ENCODE results near the gene CCDC171.
"Not testable (repeated sequence)": the region's sequence is repeated elsewhere in the genome, so short reads cannot be mapped to it uniquely, and the experiment has no call there.

Gene CCDC171

DNA sequence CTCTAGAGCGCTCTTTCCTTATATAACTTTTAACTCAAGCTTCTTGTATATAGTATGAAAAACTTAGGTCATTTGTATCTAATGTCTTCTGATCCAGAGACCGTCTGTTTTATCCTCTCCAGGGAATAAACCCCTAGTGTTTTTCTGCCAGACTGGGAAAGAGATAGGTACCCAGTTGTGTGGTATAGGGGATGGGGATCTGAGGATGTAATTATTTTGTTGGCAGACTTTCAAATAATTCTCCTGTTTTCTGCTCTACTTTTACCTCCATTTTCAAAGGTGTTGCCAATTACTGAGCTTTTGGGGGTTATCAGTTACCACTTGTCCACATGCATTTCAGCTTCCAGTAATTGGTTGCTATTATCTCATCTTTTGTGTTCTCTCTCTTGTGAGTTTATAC lies 17.9 kb downstream of the CCDC171 start:
- no peak for DNase-seq

DNA sequence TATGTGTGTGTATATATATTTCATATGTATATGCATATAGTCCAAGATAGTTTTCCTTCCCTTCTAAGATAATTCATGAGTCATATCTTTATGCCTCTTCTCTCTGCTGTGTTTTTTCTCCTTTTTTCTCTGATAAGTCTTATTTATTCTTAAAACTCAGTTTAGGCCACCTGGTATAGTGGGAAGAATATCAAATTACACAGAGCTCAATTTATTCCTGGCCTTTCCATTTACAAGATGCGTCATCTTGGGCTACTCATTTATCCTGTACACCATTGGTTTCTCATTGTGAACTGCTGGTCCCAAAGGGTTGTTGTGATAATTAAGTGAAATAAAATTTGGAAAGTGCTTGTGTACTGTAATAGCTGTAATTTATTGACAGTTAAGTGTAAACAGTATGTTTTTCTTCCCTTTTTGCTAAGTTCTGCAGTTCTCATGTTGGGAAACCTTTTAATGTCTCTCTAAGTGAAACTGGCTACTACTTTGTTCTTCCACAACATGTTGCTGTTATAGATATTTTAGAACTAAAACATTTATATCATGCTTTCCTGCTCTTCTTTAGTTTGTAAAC lies 19.4 kb downstream of the CCDC171 start:
- no peak for DNase-seq

GRCh38 chr9:15576350-15577050 lies 23.7 kb downstream of the CCDC171 start:
- no peak for DNase-seq

DNA sequence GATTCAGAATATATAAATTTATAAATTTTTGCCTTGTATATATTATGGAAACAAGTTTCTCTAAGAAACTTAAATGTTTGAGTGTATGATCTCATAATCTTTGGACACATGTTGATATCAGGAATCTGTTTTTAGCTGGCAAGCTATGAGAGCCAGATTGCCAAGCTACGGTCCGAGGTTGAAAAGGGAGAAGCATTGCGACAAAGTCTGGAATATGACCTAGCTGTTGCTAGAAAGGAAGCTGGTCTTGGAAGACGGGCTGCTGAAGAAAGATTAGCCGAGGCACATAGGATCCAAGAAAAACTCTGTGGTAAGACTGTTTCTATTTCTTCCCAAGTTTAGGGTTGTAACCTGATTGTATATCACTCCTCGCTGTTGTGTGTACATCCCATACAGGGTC lies 25.9 kb downstream of the CCDC171 start:
- no peak for DNase-seq

GRCh38 chr9:15584379-15584778 lies 31.5 kb downstream of the CCDC171 start:
- no peak for DNase-seq

DNA sequence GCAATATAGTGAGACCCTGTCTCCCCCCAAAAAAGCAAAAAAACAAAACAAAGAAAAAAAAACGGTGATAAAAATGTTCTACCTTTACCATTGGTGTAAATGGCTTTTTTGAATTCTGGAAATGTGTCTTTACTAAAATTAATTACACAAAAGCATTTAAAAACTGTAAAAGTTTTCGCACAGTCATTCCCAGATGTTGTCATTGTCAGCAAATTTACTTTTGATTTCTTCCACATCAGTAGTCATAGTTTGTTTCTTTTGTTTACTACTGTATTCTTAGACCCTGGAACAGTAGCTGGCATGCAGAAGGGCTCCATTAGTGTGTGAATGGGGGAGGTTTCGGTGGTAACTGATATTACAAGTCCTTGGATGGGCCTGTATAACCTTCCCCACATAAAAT lies 39.5 kb downstream of the CCDC171 start:
- no peak for DNase-seq

GRCh38 chr9:15592940-15593339 lies 40.1 kb downstream of the CCDC171 start:
- not testable (repeated sequence) for DNase-seq

- DNase-seq: not testable (repeated sequence)
These were observed 48.0 kb downstream of the CCDC171 start for GRCh38 chr9:15600666-15601330.

DNA sequence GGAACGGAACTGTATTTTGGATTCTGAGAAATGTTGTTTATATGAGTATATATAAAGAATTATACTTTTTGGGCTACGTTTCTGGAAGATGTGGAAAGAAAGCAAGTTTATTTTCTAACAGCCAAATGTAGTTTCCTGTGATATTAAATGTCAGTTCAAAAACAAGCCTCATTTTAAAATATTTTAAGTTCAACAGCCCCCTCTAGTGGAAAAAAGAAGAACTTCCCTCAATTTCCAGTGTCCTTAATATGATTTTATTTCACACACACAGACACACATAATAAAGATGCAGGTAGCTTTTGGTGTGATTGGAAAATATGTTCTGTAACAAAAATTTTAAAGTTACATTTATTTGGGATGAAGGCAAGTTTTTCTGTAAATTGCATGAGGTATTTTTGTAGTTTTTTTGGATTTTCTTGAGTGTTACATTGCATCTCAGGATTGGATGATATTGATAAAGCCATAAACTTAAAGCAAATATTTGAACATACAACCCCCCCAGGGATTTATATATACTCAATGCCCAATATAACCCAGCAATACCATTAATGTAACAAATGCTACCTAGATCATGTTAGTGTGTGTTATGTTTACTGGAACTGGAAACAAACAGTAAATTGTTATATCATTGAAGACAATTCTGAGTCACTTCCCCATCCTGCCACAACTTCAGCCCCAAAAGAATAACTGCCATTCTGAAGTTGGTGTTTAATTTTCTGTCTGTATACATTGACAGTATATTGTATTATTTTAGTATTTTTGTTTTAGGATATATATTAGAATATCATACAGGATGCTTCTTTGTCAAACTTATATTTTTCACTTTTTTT lies 54.0 kb downstream of the CCDC171 start:
- DNase-seq: no peak

DNA sequence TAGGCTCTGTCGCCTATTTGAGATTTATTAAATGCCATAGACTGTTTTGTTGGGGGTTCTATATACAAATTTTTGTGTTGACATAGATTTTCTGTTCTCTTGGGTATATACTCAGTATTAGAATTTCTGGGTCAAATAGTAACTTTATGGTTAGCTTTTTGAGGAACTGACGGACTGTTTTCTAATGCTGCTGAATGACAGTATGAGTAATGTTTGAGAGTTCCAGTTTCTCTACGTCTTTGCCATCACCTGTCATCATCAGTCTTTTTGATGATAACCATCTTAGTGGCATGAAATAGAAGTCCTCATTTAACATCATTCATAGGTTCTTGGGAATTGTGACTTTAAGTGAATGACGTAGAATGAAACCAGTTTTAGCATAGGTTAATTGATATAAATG lies 60.1 kb downstream of the CCDC171 start:
- no peak for DNase-seq

DNA sequence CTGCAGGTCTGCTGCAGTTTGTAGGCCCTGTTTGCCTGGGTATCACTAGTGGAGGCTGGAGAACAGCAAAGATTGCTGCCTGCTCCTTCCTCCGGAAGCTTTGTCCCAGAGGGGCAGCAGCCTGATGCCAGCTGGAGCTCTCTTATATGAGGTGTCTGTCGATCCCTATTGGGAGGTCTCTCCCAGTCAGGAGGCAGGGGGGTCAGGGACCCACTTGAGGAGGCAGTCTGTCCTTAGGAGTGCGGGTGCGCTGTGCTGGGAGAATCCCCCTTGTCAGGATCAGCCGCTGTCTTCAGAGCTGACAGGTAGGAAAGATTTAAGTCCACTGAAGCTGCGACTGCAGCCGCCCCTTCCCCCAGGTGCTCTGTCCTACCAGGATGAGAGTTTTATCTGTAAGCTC lies 64.9 kb downstream of the CCDC171 start:
- no peak for DNase-seq

DNA sequence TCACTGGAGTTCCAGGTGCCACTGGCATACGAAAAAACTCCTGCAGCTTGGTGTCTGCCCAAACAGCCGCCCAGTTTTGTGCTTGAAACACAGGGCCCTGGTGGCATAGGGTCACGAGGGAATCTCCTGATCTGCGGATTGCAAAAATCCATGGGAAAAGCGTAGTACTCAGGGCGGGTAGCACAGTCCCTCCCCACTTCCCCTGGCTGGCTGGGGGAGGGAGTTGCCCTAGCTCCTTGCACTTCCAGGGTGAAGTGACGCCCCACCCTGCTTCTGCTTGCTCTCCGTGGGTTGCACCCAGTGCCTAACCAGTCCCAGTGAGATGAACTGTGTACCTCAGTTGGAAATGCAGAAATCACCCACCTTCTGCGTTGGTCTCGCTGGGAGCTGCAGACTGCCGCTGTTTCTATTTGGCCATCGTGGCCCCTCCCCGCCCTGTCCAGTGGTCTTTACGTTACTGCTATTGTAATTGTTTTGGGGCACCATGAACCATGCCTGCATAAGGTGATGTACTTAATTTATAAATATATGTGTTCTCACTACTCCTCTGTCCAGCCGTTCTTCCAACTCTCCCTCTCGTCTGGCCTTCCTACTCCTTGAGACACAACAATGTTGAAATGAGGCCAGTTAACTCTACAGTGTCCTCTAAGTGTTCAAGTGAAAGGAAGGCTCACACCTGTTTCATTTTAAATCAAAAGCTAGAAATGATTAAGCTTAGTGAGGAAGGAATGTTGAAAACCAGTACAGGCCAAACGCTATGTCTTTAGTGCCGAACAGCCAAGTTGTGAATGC lies 65.9 kb downstream of the CCDC171 start:
- no peak for DNase-seq

DNA sequence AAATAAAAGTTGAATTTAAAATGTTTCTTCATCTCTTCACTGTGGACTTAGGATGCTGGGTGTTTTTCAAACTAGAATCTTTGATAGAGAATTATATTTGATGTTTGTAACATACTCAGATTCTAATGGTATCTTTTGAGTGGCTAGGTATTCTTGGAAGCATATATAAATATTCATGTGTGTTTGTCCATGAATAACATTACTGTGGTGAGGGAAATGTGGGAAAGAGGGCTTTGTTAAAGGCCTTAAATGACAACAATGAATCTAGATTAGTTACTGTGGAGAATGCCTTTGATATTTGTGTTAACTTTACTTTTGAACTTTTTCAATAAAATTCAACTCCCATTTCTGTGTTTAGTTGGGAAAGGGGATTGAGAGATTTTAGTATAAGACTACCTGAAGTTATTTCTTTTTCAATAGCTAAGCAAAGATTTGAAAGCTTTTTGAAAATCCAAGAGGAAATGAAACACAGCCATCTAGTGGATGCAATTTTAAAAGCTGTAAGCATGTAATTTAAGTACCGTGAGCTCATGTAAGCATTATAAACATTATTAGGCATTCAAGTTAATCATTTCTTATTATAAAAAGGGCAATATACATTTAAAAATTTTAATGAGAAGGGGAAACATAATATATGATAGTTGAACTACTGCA lies 69.6 kb downstream of the CCDC171 start:
- no peak for DNase-seq

DNA sequence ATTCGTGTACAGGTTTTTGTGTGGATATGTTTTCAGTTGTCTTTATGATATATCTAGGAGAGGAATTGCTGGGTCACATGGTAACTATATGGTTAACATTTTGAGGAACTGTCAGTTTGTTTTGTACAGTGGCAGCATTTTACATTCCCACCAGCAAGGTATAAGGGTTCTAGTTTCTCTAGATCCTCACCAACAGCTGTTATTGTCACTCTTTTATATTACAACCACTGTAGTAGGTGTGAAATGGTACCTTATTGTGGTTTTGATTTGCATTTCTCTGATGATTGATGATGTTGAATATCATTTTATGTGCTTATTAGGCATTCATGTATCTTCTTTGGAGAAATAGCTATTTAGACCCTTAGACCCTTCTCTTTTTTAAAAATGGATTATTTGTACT lies 82.9 kb downstream of the CCDC171 start:
- DNase-seq: no peak

DNA sequence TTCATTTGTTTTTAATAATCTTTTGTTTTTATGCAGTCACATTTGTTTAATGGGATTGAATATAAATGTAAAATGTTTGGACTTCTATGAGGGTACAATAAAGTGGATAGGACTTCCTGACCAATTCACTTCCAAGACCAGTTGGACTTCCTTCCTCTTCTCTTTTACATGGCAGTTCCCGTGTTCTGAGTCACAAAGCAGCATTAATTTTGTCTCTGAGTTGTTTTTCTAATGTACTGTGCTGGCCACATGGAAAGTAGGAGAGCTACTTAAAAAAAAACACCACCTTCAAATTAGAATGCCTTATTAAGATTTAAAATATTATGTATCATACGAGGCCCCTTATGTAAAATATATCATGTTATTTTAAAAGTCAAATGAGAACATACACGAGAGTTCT lies 87.3 kb downstream of the CCDC171 start:
- DNase-seq: no peak

DNA sequence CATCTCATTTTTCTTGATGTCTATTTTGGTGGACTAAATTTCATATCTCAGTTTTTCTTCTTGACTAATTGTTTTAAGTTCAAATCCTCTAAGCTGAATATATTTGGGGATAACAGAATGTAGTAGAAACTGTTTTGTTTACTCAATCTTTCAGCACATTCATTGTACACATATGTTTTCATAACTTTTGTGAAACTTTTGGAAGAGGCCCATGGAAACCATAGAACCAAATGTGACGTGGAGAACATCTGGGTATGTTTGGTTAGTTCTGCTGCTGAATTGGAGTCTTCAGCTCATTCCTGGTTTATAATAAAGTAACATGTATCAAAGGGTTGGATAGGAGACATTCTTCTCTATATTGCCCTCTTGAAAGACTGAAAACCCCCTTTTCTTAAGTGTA lies 88.4 kb downstream of the CCDC171 start:
- DNase-seq: no peak

DNA sequence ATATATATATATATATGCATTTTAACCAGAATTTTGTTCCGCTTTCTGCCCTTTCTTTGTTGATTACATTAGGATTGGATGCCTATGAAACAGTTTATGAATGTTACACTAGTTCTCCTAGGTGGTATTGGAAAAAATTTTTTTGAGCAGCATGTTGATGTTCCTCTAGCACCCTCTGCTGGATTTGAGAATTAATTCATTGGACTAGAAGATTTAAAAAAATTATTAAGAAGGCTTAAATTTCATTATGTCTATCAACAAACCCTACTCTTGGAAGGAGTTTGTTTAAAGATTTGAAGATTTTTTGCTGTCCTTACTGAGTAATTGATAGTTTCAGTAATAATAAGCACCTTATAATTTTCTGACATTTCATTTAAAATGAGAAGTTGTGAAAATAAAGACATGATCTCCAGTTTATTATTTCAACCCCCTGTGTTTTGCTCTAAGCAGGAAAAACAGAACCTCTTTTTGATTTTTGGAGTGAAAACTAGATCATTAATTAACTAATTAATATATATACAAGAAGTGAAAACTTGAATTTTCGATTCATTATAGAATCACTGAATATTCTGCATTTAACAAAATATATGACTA lies 89.6 kb downstream of the CCDC171 start:
- DNase-seq: no peak

GRCh38 chr9:15670246-15670645 lies 117.4 kb downstream of the CCDC171 start:
- DNase-seq: no peak

DNA sequence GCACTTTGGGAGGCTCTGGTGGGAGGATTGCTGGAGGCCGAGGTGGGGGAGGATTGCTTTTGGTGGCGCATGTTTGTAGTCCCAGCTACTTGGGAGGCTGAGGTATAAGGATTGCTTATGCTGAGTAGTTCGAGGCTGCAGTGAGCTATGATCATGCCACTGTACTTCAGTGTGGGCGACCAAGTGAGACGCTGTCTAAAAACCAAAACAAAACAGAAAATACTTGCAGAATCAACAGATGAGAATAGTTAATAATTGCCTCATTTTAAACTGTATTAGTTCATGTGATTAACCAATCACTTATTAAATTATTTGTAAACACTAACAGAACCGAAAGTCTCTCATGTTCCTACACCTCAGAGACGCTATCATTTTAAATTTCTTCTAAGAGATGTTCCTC lies 118.1 kb downstream of the CCDC171 start:
- DNase-seq: no peak

- no peak for DNase-seq
These were observed 140.9 kb downstream of the CCDC171 start for GRCh38 chr9:15693701-15694100.

GRCh38 chr9:15696979-15697378 lies 144.1 kb downstream of the CCDC171 start:
- DNase-seq: no peak

DNA sequence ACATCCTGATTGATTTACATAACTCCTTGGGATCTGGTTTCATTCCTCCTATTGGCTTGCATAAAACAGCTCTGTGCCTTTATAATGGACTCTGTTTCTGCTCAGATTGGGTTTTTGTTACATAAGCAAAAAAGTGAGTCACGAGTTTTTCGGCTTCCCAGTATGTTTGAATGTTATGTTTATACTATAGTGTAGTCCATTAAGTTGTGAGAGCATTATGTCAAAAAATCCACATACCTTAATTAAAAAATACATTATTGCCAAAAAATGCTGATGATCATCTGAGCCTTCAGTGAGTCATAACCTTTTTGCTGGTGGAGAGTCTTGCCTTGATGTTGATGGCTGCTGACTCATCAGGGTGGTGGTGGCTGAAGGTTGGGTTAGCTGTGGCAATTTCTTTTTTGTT lies 144.6 kb downstream of the CCDC171 start:
- no peak for DNase-seq
